Epithelial cell of esophagus (primary cell): ENCODE data around the gene ZNF318.
"Not testable (repeated sequence)": the region's sequence is repeated elsewhere in the genome, so short reads cannot be mapped to it uniquely, and the experiment has no call there.

Experiments used
- DNase-seq: peaks from one replicate; pipeline ENCODE4 v3.0.0; 2010; ENCODE audit warnings: low read depth
- H3K4me3 ChIP-seq: 2 replicates; pipeline ENCODE4 v1.5.1; 2011; ENCODE audit warnings: mild to moderate bottlenecking, low read length, control low read depth
- TF ChIP-seq, protein P1 (sequence below): IDR thresholded peaks from 2 replicates; pipeline ENCODE4 v1.5.1; 2011; ENCODE audit warnings: low read depth, mild to moderate bottlenecking, low read length, control low read depth, inconsistent platforms; ENCODE audit not compliant: insufficient read depth; ENCODE audit errors: missing control alignments

The ZNF318 gene

DNA sequence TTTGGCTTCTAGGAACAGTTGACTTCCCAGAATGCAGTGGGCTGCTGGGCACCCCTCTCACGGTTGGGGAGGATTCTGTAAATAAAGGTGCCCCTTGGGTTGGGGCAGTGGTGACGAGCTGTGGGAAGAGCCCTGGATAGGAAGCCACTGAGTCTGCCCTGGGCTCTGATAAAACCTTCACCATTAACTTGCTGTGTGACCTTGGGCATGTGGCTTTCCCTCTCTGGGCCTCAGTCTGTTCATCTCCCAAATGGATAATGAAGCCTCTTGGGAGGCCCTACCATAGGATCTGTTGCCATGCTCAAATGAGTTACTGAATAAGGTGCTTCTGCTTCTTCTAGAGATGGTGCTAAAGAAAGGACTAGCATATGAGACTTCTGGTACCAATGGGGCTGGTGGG lies 64.6 kb downstream of the ZNF318 start:
- DNase-seq: no peak
- H3K4me3 ChIP-seq: no peak overlapping the region
- TF ChIP-seq, protein P1, sequence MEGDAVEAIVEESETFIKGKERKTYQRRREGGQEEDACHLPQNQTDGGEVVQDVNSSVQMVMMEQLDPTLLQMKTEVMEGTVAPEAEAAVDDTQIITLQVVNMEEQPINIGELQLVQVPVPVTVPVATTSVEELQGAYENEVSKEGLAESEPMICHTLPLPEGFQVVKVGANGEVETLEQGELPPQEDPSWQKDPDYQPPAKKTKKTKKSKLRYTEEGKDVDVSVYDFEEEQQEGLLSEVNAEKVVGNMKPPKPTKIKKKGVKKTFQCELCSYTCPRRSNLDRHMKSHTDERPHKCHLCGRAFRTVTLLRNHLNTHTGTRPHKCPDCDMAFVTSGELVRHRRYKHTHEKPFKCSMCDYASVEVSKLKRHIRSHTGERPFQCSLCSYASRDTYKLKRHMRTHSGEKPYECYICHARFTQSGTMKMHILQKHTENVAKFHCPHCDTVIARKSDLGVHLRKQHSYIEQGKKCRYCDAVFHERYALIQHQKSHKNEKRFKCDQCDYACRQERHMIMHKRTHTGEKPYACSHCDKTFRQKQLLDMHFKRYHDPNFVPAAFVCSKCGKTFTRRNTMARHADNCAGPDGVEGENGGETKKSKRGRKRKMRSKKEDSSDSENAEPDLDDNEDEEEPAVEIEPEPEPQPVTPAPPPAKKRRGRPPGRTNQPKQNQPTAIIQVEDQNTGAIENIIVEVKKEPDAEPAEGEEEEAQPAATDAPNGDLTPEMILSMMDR: no peak

DNA sequence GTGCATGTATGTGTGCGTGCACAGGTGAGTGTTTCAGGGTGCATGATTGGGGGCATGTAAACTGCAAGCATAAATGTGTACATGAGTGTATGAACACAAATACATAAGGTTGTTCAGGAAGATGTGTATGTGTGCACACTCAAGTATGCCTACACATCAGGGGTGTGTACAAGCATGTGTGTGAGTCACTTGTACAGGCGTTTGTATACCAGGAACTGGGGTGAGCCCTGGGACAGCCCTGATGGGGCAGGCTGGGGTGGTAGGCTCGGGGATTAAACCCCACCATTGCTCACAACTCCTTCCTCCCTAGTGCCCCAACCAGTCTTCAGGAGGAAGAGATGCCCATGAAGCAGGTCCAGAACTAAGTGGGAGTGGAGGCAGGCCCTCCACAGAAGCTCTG lies 65.1 kb downstream of the ZNF318 start:
- H3K4me3 ChIP-seq: no peak overlapping the region
- TF ChIP-seq, protein P1: no peak
- DNase-seq: peak; percentile 22

DNA sequence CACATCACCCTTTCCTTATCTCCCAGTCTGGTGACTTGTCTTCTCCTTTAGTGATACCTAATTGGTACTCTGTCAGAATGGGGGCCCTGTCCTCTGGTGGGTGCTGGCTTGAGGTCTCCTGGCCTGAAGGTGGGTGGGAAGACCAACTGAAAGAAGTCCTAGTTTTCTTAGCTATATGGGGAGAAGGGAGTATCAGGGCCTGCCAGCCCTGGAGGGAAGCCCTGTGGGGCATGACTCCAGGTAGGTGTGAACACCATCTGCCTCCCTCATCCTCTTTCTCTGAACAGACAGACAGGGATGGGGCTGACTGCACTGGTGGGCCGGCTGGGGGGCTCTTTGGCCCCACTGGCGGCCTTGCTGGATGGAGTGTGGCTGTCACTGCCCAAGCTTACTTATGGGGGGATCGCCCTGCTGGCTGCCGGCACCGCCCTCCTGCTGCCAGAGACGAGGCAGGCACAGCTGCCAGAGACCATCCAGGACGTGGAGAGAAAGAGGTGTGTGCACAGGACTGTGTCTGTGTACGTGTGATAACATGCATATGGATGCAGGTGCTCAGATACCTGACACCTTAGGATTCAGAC lies 65.6 kb downstream of the ZNF318 start:
- TF ChIP-seq, protein P1: no peak
- DNase-seq: no peak
- no peak overlapping the region for H3K4me3 ChIP-seq

DNA sequence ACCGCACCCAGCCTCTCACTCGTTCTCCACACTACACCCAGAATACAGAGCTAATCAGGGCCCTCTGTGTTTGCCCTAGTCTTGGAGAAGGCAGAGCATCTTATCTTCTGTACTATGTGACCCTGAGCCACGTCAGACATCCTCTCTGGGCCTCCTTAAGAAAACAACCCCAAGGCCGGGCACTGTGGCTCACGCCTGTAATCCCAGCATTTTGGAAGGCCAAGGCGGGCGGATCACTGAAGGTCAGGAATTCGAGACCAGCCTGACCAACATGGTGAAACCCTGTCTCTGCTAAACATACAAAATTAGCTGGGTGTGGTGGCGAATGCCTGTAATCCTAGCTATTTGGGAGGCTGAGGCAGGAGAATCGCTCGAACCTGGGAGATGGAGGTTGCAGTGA lies 66.4 kb downstream of the ZNF318 start:
- H3K4me3 ChIP-seq, DNase-seq: not testable (repeated sequence)

DNA sequence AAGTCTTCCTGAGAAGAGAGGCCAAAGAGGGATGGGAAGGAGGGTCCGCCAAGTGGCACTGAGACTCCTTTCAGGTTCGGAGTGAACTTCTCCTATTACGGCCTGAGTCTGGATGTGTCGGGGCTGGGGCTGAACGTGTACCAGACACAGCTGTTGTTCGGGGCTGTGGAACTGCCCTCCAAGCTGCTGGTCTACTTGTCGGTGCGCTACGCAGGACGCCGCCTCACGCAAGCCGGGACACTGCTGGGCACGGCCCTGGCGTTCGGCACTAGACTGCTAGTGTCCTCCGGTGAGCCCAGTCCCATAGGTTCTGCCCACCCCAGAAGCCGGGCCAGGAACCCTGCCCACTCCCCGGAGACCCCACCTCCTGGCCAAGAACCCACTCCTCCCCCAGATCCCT lies 67.3 kb downstream of the ZNF318 start:
- no peak for DNase-seq
- H3K4me3 ChIP-seq: no peak overlapping the region
- TF ChIP-seq, protein P1: no peak

DNA sequence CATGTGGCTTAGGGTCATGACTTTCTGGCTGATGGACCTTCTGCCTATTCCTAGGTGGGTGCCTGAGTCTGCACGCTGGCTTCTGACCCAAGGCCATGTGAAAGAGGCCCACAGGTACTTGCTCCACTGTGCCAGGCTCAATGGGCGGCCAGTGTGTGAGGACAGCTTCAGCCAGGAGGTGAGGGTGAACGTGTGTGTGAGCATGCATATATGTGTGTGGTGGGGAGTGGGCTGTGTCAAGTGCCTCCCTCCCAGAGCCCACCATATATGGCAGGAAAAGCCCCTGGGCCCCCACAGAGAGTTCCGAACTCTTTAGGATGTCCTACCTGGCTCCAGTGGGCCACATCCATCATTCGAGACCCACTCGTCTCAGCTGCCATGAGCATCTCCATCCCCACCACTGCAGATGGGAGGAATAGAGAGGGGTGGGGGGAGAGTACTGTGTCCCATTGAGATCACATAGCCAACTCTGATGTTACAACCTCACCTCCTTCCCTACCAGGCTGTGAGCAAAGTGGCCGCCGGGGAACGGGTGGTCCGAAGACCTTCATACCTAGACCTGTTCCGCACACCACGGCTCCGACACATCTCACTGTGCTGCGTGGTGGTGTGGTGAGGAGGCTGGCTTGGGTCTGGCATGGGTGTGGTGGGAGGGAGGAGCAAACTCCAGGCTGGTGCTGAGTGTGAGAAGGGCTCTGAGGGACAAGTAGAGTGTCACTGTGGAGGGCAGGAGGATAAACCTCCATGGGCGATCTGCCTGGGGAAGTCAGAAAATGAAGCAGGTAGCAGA lies 68.2 kb downstream of the ZNF318 start:
- no peak for DNase-seq
- TF ChIP-seq, protein P1: no peak
- H3K4me3 ChIP-seq: no peak overlapping the region

DNA sequence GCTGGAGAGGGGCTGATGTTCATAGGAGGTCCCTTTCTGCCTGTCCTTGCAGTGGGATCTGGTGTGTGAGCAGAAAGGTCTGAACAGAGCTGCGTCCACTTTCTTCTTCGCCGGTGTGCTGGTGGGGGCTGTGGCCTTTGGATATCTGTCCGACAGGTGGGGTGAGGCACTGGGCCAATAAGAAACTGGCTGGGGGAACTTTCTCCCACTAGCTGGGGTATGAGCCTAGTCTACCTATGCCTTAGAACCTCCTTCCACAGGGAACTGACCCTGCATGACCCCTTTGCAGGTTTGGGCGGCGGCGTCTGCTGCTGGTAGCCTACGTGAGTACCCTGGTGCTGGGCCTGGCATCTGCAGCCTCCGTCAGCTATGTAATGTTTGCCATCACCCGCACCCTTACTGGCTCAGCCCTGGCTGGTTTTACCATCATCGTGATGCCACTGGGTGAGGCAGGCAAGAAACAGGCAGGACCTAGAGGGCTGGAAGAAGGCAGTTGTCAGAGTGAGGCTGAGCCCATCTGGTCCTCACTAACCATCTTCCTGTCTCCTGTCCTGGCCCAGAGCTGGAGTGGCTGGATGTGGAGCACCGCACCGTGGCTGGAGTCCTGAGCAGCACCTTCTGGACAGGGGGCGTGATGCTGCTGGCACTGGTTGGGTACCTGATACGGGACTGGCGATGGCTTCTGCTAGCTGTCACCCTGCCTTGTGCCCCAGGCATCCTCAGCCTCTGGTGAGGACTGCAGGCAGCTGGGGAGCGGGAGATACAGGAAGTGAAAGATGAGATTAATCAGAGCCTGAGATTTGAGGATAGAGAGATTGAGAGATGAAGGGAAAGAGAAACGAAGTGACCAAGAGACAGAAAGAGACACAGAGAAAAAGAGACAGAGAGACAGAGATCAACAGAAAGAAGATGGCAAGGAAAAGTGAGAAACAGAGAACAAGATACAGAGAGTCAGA lies 69.8 kb downstream of the ZNF318 start:
- no peak for DNase-seq
- TF ChIP-seq, protein P1: no peak
- no peak overlapping the region for H3K4me3 ChIP-seq
